ENCODE measurements around the gene SLN.
A peak's percentile ranks its signal among the peaks of the same experiment; 100 is the strongest.

DNA sequence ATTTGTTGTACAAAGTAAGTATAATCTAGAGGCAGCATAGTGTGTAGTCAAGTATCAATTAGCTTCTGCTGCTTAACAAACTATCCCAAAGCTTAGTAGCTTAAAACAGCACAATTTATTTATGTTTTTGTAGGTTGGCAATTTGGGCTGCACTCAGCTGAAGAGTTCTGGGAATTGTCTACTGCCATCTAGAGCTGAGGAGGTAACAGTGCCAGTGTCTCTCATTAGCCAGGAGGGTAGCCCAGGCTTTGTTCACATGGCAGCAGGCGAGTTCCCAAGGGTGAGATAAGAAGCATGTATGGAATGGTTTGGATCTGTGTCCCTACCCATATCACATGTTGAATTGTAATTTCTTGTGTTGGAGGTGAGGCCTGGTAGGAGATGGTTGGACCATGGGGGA lies 45.8 kb upstream of the SLN start:
- TF ChIP-seq, protein P1, sequence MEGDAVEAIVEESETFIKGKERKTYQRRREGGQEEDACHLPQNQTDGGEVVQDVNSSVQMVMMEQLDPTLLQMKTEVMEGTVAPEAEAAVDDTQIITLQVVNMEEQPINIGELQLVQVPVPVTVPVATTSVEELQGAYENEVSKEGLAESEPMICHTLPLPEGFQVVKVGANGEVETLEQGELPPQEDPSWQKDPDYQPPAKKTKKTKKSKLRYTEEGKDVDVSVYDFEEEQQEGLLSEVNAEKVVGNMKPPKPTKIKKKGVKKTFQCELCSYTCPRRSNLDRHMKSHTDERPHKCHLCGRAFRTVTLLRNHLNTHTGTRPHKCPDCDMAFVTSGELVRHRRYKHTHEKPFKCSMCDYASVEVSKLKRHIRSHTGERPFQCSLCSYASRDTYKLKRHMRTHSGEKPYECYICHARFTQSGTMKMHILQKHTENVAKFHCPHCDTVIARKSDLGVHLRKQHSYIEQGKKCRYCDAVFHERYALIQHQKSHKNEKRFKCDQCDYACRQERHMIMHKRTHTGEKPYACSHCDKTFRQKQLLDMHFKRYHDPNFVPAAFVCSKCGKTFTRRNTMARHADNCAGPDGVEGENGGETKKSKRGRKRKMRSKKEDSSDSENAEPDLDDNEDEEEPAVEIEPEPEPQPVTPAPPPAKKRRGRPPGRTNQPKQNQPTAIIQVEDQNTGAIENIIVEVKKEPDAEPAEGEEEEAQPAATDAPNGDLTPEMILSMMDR (conservative IDR thresholded peaks at IDR 0.05; ENCODE audit: low read depth, low read length), result peak; percentile 72
- no peak for TF ChIP-seq EZH2phosphoT487 (IDR thresholded peaks at IDR 0.05; ENCODE audit: borderline replicate concordance, low read length)
